Duodenal mucosa (tissue), 2 donors: ENCODE measurements around the gene NPAS2.

Experiments used
- H3K27ac ChIP-seq: one replicate; pipeline ENCODE4 v1.7.0; 2013; ENCODE audit warnings: low read depth, low read length
- H3K27me3 ChIP-seq, 2 donors: one replicate each; pipeline ENCODE4 v1.7.0; 2013; ENCODE audit warnings: low read length in 2 of 2, control low read depth in 1 of 2; ENCODE audit not compliant: insufficient read depth in 2 of 2, control insufficient read depth in 1 of 2
- H3K36me3 ChIP-seq, 2 donors: one replicate each; pipeline ENCODE4 v1.7.0; 2013; ENCODE audit warnings: low read length in 2 of 2, control low read depth in 1 of 2; ENCODE audit not compliant: insufficient read depth in 2 of 2, control insufficient read depth in 1 of 2
- H3K4me1 ChIP-seq, 2 donors: one replicate each; pipeline ENCODE4 v1.7.0; 2013; ENCODE audit warnings: low read length in 2 of 2, control low read depth in 1 of 2; ENCODE audit not compliant: insufficient read depth in 2 of 2, control insufficient read depth in 1 of 2
- H3K4me3 ChIP-seq, 2 donors: one replicate each; pipeline ENCODE4 v1.7.0; 2013; ENCODE audit warnings: low read length in 2 of 2, low read depth in 1 of 2
- H3K9ac ChIP-seq, 2 donors: one replicate each; pipeline ENCODE4 v1.7.0; 2013; ENCODE audit warnings: low read length in 2 of 2, low read depth in 1 of 2
- H3K9me3 ChIP-seq, 2 donors: one replicate each; pipeline ENCODE4 v1.7.0; 2013; ENCODE audit warnings: low read length in 2 of 2, control low read depth in 1 of 2; ENCODE audit not compliant: control insufficient read depth in 1 of 2

Gene NPAS2

GRCh38 chr2:100924122-100924519, 104.2 kb downstream of the NPAS2 start:
- peaks cover 0 to 5% of the 10 kb centered on the region in 2 donors for H3K36me3 ChIP-seq
- H3K9ac ChIP-seq: peak overlapping the region; percentile 18 to 76
- H3K4me1 ChIP-seq: peaks cover 21 to 23% of the 10 kb centered on the region in 2 donors
- no peaks in the 10 kb centered on the region for H3K27me3 ChIP-seq
- H3K4me3 ChIP-seq: peak overlapping the region; percentile 42 to 58
- H3K27ac ChIP-seq: peak overlapping the region; percentile 78
- H3K9me3 ChIP-seq: no peaks in the 10 kb centered on the region

GRCh38 chr2:100924520-100925451, 104.8 kb downstream of the NPAS2 start:
- Histone ChIP-seq H3K27ac (peak overlapping the region; percentile 78), H3K4me3 (peak overlapping the region; percentile 42 to 58), H3K9me3 (no peaks in the 10 kb centered on the region), H3K36me3 (peaks cover 0 to 10% of the 10 kb centered on the region in 2 donors), H3K27me3 (no peaks in the 10 kb centered on the region), H3K9ac (peak overlapping the region; percentile 18 to 76), H3K4me1 (peaks cover 21 to 23% of the 10 kb centered on the region in 2 donors)

GRCh38 chr2:100928235-100928634, 108.3 kb downstream of the NPAS2 start:
- no peaks in the 10 kb centered on the region for H3K9me3 ChIP-seq

GRCh38 chr2:100929147-100929546, 109.2 kb downstream of the NPAS2 start:
- no peak overlapping the region for H3K4me3 ChIP-seq
- H3K27ac ChIP-seq: no peak overlapping the region
- no peak overlapping the region for H3K9ac ChIP-seq
- H3K36me3 ChIP-seq: peaks cover 7 to 29% of the 10 kb centered on the region in 2 donors
- H3K4me1 ChIP-seq: peaks cover 11 to 12% of the 10 kb centered on the region in 2 donors
- no peaks in the 10 kb centered on the region for H3K27me3 ChIP-seq
- no peaks in the 10 kb centered on the region for H3K9me3 ChIP-seq

More at GRCh38 chr2:100928235-100928634, 108.3 kb downstream of the NPAS2 start:
- Histone ChIP-seq H3K27ac (no peak overlapping the region), H3K36me3 (peaks cover 3 to 21% of the 10 kb centered on the region in 2 donors), H3K27me3 (no peaks in the 10 kb centered on the region), H3K4me1 (peaks cover 19 to 20% of the 10 kb centered on the region in 2 donors), H3K9ac (no peak overlapping the region), H3K4me3 (no peak overlapping the region)

GRCh38 chr2:100934504-100935371, 114.8 kb downstream of the NPAS2 start:
- Histone ChIP-seq H3K9me3 (no peaks in the 10 kb centered on the region), H3K27me3 (no peaks in the 10 kb centered on the region), H3K9ac (no peak overlapping the region), H3K4me3 (no peak overlapping the region), H3K4me1 (peaks cover 0 to 4% of the 10 kb centered on the region in 2 donors), H3K36me3 (peaks cover 18 to 41% of the 10 kb centered on the region in 2 donors), H3K27ac (no peak overlapping the region)

- no peak overlapping the region for H3K9ac ChIP-seq
- H3K27ac ChIP-seq: no peak overlapping the region
- no peaks in the 10 kb centered on the region for H3K9me3 ChIP-seq
- H3K36me3 ChIP-seq: peaks cover 23 to 41% of the 10 kb centered on the region in 2 donors
- no peaks in the 10 kb centered on the region for H3K27me3 ChIP-seq
- H3K4me1 ChIP-seq: peaks cover 0 to 4% of the 10 kb centered on the region in 2 donors
- H3K4me3 ChIP-seq: no peak overlapping the region
Measured at GRCh38 chr2:100935372-100935752, 115.4 kb downstream of the NPAS2 start.

- peaks cover 7 to 10% of the 10 kb centered on the region in 2 donors for H3K4me1 ChIP-seq
- no peaks in the 10 kb centered on the region for H3K27me3 ChIP-seq
- peaks cover 23 to 38% of the 10 kb centered on the region in 2 donors for H3K36me3 ChIP-seq
- no peak overlapping the region for H3K9ac ChIP-seq
- no peak overlapping the region for H3K27ac ChIP-seq
- H3K9me3 ChIP-seq: no peaks in the 10 kb centered on the region
- H3K4me3 ChIP-seq: no peak overlapping the region
Measured at GRCh38 chr2:100936070-100936741, 116.3 kb downstream of the NPAS2 start.

GRCh38 chr2:100936972-100937542, 117.1 kb downstream of the NPAS2 start:
- Histone ChIP-seq H3K4me1 (peaks cover 14 to 18% of the 10 kb centered on the region in 2 donors), H3K27ac (no peak overlapping the region), H3K4me3 (no peak overlapping the region), H3K9me3 (no peaks in the 10 kb centered on the region), H3K36me3 (peaks cover 23 to 38% of the 10 kb centered on the region in 2 donors), H3K9ac (no peak overlapping the region), H3K27me3 (no peaks in the 10 kb centered on the region)
